ENCODE data around the gene MED20. TPM values are rescaled to one million over a fixed set of nuclear protein-coding genes. Genes with fewer than 3 reads are reported as not detected.

Gene MED20
- total RNA-seq, 1 experiment from 2014 or later: 24.5 TPM

- H3K4me1 ChIP-seq (ENCODE audit: control insufficient read depth, insufficient read depth, low read length): peaks cover 3% of the 10 kb centered on the region; the same call in 1 of the 2 replicates
- no peaks in the 10 kb centered on the region for H3K27me3 ChIP-seq (ENCODE audit: control insufficient read depth, insufficient read depth, low read length)
- no peak for TF ChIP-seq REST (IDR thresholded peaks at IDR 0.05; ENCODE audit: insufficient read depth in 1 of 2, low read depth in 2 of 2, low read length in 1 of 2)
- TF ChIP-seq POLR2AphosphoS5 (IDR thresholded peaks at IDR 0.05; ENCODE audit: low read depth, low read length): no peak
- TF ChIP-seq TCF7L2 (IDR thresholded peaks at IDR 0.05; ENCODE audit: low read depth, low read length): no peak
- TF ChIP-seq, protein P1, sequence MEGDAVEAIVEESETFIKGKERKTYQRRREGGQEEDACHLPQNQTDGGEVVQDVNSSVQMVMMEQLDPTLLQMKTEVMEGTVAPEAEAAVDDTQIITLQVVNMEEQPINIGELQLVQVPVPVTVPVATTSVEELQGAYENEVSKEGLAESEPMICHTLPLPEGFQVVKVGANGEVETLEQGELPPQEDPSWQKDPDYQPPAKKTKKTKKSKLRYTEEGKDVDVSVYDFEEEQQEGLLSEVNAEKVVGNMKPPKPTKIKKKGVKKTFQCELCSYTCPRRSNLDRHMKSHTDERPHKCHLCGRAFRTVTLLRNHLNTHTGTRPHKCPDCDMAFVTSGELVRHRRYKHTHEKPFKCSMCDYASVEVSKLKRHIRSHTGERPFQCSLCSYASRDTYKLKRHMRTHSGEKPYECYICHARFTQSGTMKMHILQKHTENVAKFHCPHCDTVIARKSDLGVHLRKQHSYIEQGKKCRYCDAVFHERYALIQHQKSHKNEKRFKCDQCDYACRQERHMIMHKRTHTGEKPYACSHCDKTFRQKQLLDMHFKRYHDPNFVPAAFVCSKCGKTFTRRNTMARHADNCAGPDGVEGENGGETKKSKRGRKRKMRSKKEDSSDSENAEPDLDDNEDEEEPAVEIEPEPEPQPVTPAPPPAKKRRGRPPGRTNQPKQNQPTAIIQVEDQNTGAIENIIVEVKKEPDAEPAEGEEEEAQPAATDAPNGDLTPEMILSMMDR (IDR thresholded peaks at IDR 0.05): no peak
- no peak for TF ChIP-seq SIN3A (IDR thresholded peaks at IDR 0.05; ENCODE audit: borderline replicate concordance, insufficient read depth, low read depth, low read length)
- ChIA-PET POLR2A (interaction anchor here (0.6 kb wide), 1 partner anchor 33 kb away, joined by 3 read pairs; no protein-coding TSS in a partner anchor), CTCF (no interaction called here)
- no peaks in the 10 kb centered on the region for H3K9me3 ChIP-seq (ENCODE audit: control insufficient read depth, insufficient read depth, low read depth, low read length)
- no TSS peak for BruUV-seq (replicated peaks)
- no peak overlapping the region for H3K4me3 ChIP-seq (ENCODE audit: low read depth in 2 of 2, low read length in 2 of 2)
- H3K36me3 ChIP-seq (ENCODE audit: control insufficient read depth, insufficient read depth, low read length): no peaks in the 10 kb centered on the region
- ATAC-seq: no peak
- H3K27ac ChIP-seq (ENCODE audit: low read length): no peak overlapping the region
- intact Hi-C loops (cut with micrococcal nuclease; ENCODE audit: unreplicated experiment): no loop called here
- in situ Hi-C loops (cut with HindIII; ENCODE audit: low pct_unique_long_range_greater_than_20kb, low sequenced_read_pairs): no loop called here
- DNase-seq (ENCODE audit: low read depth, low spot score): no peak
Observed at GRCh38 chr6:41877051-41877680, 43.8 kb downstream of the MED20 start.

DNA sequence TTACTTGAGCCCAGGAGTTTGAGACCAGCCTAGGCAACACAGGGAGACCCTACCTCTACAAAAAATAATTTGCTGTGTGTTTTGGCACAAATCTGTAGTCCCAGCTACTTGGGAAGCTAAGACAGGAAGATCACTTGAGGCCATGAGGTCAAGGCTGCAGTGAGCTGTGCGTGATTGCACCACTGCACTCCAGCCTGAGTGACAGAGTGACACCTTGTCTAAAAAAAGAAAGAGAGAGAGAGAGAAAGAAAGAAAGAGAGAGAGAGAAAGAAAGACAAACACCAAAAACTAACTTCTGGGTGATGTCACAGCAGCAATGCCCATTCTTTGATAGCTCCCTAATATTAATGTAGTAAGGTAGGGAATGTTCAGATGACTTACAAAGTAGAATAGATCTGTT, 46.2 kb downstream of the MED20 start:
- no peak overlapping the region for H3K27ac ChIP-seq (ENCODE audit: low read length)
- no peak for TF ChIP-seq TCF7L2 (IDR thresholded peaks at IDR 0.05; ENCODE audit: low read depth, low read length)
- TF ChIP-seq, protein P1 (IDR thresholded peaks at IDR 0.05): no peak
- TF ChIP-seq POLR2AphosphoS5 (IDR thresholded peaks at IDR 0.05; ENCODE audit: low read depth, low read length): no peak
- TF ChIP-seq SIN3A (IDR thresholded peaks at IDR 0.05; ENCODE audit: borderline replicate concordance, insufficient read depth, low read depth, low read length): no peak
- TF ChIP-seq REST (IDR thresholded peaks at IDR 0.05; ENCODE audit: insufficient read depth in 1 of 2, low read depth in 2 of 2, low read length in 1 of 2): no peak
- POLR2A ChIA-PET: no interaction called here
- H3K27me3 ChIP-seq (ENCODE audit: control insufficient read depth, insufficient read depth, low read length): no peaks in the 10 kb centered on the region
- H3K36me3 ChIP-seq (ENCODE audit: control insufficient read depth, insufficient read depth, low read length): no peaks in the 10 kb centered on the region
- BruUV-seq (replicated peaks): no TSS peak
- in situ Hi-C loops (cut with HindIII; ENCODE audit: low pct_unique_long_range_greater_than_20kb, low sequenced_read_pairs) (no loop called here), intact Hi-C loops (cut with micrococcal nuclease; ENCODE audit: unreplicated experiment) (no loop called here)
- H3K4me1 ChIP-seq (ENCODE audit: control insufficient read depth, insufficient read depth, low read length): peaks cover 3% of the 10 kb centered on the region; the same call in 1 of the 2 replicates
- no peak overlapping the region for H3K4me3 ChIP-seq (ENCODE audit: low read depth in 2 of 2, low read length in 2 of 2)
- DNase-seq (ENCODE audit: low read depth, low spot score) (no peak), ATAC-seq (no peak)
- no peaks in the 10 kb centered on the region for H3K9me3 ChIP-seq (ENCODE audit: control insufficient read depth, insufficient read depth, low read depth, low read length)
- CTCF ChIA-PET: no interaction called here

Data from Panc1 (cell line).